Activated T-cell treated with anti-CD3 and anti-CD28 coated beads, Interleukin-2, amount 50 U/mL, for 72 hours (primary cell): Measurements from ENCODE around the gene TFAP2B. TPM values are rescaled to one million over a fixed set of nuclear protein-coding genes. Genes with fewer than 3 reads are reported as not detected.

Experiments
- ATAC-seq, 2 donors: fragments of 150-1000 bp; cut with Tn5 transposase; replicated peaks in 1 of 2; 2 replicates each; pipeline ENCODE4 v1.10.0; 2021; ENCODE audit warnings: moderate library complexity in 2 of 2, mild to moderate bottlenecking in 1 of 2
- DNase-seq, 2 donors: peaks; one replicate each; pipeline ENCODE4 v3.0.0; 2021 to 2022; ENCODE audit warnings: mixed read lengths in 1 of 2
- H3K27ac Mint-ChIP-seq: one replicate; pipeline ENCODE4 v1.8.0; 2022; ENCODE audit warnings: mild to moderate bottlenecking, moderate library complexity, mixed read lengths
- H3K27me3 Mint-ChIP-seq: one replicate; pipeline ENCODE4 v1.8.0; 2022; ENCODE audit warnings: low read depth, mixed read lengths
- H3K36me3 Mint-ChIP-seq, 2 donors: one replicate each; pipeline ENCODE4 v1.8.0; 2022; ENCODE audit warnings: mixed read lengths in 2 of 2, mild to moderate bottlenecking in 1 of 2; ENCODE audit not compliant: insufficient read depth in 2 of 2
- H3K4me1 Mint-ChIP-seq: one replicate; pipeline ENCODE4 v1.8.0; 2022; ENCODE audit warnings: low read depth, mixed read lengths
- H3K4me3 Mint-ChIP-seq, 2 donors: one replicate each; pipeline ENCODE4 v1.8.0; 2022; ENCODE audit warnings: mild to moderate bottlenecking in 2 of 2, mixed read lengths in 2 of 2, moderate library complexity in 2 of 2
- H3K9me3 Mint-ChIP-seq, 2 donors: one replicate each; pipeline ENCODE4 v1.8.0; 2022; ENCODE audit warnings: mixed read lengths in 2 of 2
- total RNA-seq, 2 donors: library from RNA; stranded (reverse); gene quantifications; one replicate each; pipeline ENCODE4 v1.2.3, GENCODE V29; 2022

TFAP2B gene
- total RNA-seq, 2 donors from 2014 or later: not detected

- Mint-ChIP-seq H3K9me3 (peaks cover 0 to 3% of the 10 kb centered on the region in 2 donors), H3K4me3 (no peak overlapping the region), H3K27ac (no peak overlapping the region), H3K4me1 (no peaks in the 10 kb centered on the region), H3K36me3 (no peaks in the 10 kb centered on the region), H3K27me3 (no peaks in the 10 kb centered on the region)
- DNase-seq: no peak
- ATAC-seq: no peak
These were observed 54.5 kb downstream of the TFAP2B start for GRCh38 chr6:50873167-50873566.

- no peaks in the 10 kb centered on the region for H3K36me3 Mint-ChIP-seq
These were observed 65.7 kb downstream of the TFAP2B start for GRCh38 chr6:50884364-50884763.

GRCh38 chr6:50887112-50887511 is 68.4 kb downstream of the TFAP2B start:
- ATAC-seq (no peak), DNase-seq (no peak)
- no peak overlapping the region for H3K4me3 Mint-ChIP-seq
- no peak overlapping the region for H3K27ac Mint-ChIP-seq
- H3K9me3 Mint-ChIP-seq: peaks cover 0 to 1% of the 10 kb centered on the region in 2 donors
- no peaks in the 10 kb centered on the region for H3K4me1 Mint-ChIP-seq
- no peaks in the 10 kb centered on the region for H3K36me3 Mint-ChIP-seq
- H3K27me3 Mint-ChIP-seq: no peaks in the 10 kb centered on the region

More at GRCh38 chr6:50884364-50884763, 65.7 kb downstream of the TFAP2B start:
- Mint-ChIP-seq H3K27ac (no peak overlapping the region), H3K27me3 (no peaks in the 10 kb centered on the region), H3K4me3 (no peak overlapping the region), H3K9me3 (peaks cover 0 to 1% of the 10 kb centered on the region in 2 donors), H3K4me1 (no peaks in the 10 kb centered on the region)
- DNase-seq (no peak), ATAC-seq (no peak)

- no peak for DNase-seq
- Mint-ChIP-seq H3K4me3 (no peak overlapping the region), H3K27me3 (no peaks in the 10 kb centered on the region), H3K36me3 (no peaks in the 10 kb centered on the region), H3K4me1 (no peaks in the 10 kb centered on the region), H3K9me3 (peaks cover 0 to 1% of the 10 kb centered on the region in 2 donors), H3K27ac (no peak overlapping the region)
- no peak for ATAC-seq
These were observed 70.8 kb downstream of the TFAP2B start for GRCh38 chr6:50889497-50889896.

- no peak overlapping the region for H3K4me3 Mint-ChIP-seq
- no peak overlapping the region for H3K27ac Mint-ChIP-seq
- no peaks in the 10 kb centered on the region for H3K36me3 Mint-ChIP-seq
- DNase-seq (no peak), ATAC-seq (no peak)
- no peaks in the 10 kb centered on the region for H3K27me3 Mint-ChIP-seq
- no peaks in the 10 kb centered on the region for H3K4me1 Mint-ChIP-seq
- H3K9me3 Mint-ChIP-seq: peaks cover 0 to 1% of the 10 kb centered on the region in 2 donors
These were observed 71.3 kb downstream of the TFAP2B start for GRCh38 chr6:50889935-50890334.

- H3K4me1 Mint-ChIP-seq: no peaks in the 10 kb centered on the region
- no peak for DNase-seq
- H3K27me3 Mint-ChIP-seq: no peaks in the 10 kb centered on the region
- no peak overlapping the region for H3K4me3 Mint-ChIP-seq
- ATAC-seq: no peak
- H3K9me3 Mint-ChIP-seq: peaks cover 0 to 1% of the 10 kb centered on the region in 2 donors
- no peaks in the 10 kb centered on the region for H3K36me3 Mint-ChIP-seq
- H3K27ac Mint-ChIP-seq: no peak overlapping the region
These were observed 71.9 kb downstream of the TFAP2B start for GRCh38 chr6:50890579-50890978.

- no peaks in the 10 kb centered on the region for H3K4me1 Mint-ChIP-seq
These were observed 72.6 kb downstream of the TFAP2B start for GRCh38 chr6:50891290-50891689.

More at GRCh38 chr6:50891290-50891689, 72.6 kb downstream of the TFAP2B start:
- ATAC-seq (no peak), DNase-seq (no peak)
- H3K9me3 Mint-ChIP-seq: peaks cover 0 to 1% of the 10 kb centered on the region in 2 donors
- no peaks in the 10 kb centered on the region for H3K27me3 Mint-ChIP-seq
- no peak overlapping the region for H3K27ac Mint-ChIP-seq
- no peaks in the 10 kb centered on the region for H3K36me3 Mint-ChIP-seq
- no peak overlapping the region for H3K4me3 Mint-ChIP-seq

Other genes starting within 250 kb of the TFAP2B start
- gene TFAP2D, start 105.3 kb upstream of the TFAP2B start, total RNA-seq: not detected